ENCODE data around the gene MYH8.

DNA sequence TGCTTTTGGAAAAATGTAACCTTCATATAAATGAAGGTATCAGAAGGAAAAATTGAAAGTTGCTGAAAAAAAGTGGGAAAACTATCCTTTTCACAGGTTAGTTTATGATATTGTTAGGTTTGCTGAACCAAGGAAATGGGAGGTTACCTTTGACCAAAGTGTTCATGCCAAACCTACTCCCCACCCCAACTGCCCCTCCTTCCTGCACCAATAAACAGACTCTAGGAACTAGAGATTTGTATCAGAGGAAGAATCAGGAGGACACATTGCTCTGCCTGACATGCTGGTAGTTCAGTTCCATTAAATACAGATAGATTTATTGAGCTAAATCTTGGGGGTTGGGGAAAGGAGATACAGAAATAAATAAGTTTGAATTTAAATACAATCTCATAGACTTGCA is 18.2 kb downstream of the MYH8 start:
- TF ChIP-seq POLR2AphosphoS5 (IDR thresholded peaks at IDR 0.05; ENCODE audit: low read depth, low read length) = no peak
- no peak for TF ChIP-seq POLR2A (IDR thresholded peaks at IDR 0.05; ENCODE audit: low read depth, low read length)
- TF ChIP-seq POU2F2 (IDR thresholded peaks at IDR 0.05; ENCODE audit: low read depth, low read length) = no peak

Data from GM12891 (cell line).